Tibial nerve (tissue), 4 donors: ENCODE measurements around the gene PPM1H.

Source experiments
- EP300 ChIP-seq, 2 donors: sonication (generic); formaldehyde crosslinking; IDR thresholded peaks; one replicate each; pipeline ENCODE4 v1.6.1; 2017; ENCODE audit warnings: antibody characterized with exemption in 2 of 2, mild to moderate bottlenecking in 1 of 2
- POLR2A ChIP-seq, 2 donors: fragments of 450-650 bp; IDR thresholded peaks; one replicate each; pipeline ENCODE4 v1.6.1; 2017; ENCODE audit warnings: antibody characterized with exemption in 2 of 2, mild to moderate bottlenecking in 2 of 2, moderate library complexity in 2 of 2
- TF ChIP-seq, protein P1 (sequence below), 5 experiments: fragments of 200-600 bp in 3 of 5; fragments of 450-650 bp in 2 of 5; sonication (generic) in 3 of 5; IDR thresholded peaks; one replicate each; pipeline ENCODE4 v1.5.1; 2016 to 2019; ENCODE audit warnings: antibody characterized with exemption in 5 of 5, mild to moderate bottlenecking in 3 of 5, moderate library complexity in 2 of 5

- TF ChIP-seq EP300 (IDR thresholded peaks at IDR 0.05) (no peak), POLR2A (IDR thresholded peaks at IDR 0.05) (no peak)
- TF ChIP-seq, protein P1, sequence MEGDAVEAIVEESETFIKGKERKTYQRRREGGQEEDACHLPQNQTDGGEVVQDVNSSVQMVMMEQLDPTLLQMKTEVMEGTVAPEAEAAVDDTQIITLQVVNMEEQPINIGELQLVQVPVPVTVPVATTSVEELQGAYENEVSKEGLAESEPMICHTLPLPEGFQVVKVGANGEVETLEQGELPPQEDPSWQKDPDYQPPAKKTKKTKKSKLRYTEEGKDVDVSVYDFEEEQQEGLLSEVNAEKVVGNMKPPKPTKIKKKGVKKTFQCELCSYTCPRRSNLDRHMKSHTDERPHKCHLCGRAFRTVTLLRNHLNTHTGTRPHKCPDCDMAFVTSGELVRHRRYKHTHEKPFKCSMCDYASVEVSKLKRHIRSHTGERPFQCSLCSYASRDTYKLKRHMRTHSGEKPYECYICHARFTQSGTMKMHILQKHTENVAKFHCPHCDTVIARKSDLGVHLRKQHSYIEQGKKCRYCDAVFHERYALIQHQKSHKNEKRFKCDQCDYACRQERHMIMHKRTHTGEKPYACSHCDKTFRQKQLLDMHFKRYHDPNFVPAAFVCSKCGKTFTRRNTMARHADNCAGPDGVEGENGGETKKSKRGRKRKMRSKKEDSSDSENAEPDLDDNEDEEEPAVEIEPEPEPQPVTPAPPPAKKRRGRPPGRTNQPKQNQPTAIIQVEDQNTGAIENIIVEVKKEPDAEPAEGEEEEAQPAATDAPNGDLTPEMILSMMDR (IDR thresholded peaks at IDR 0.05) = no peak
Measured at GRCh38 chr12:62689042-62689839, 245.7 kb downstream of the PPM1H start.
